NCI-H2171 (cell line): ENCODE data around the gene TJP1.
"Not testable (repeated sequence)": the region's sequence is repeated elsewhere in the genome, so short reads cannot be mapped to it uniquely, and the experiment has no call there.

Experiments
- DNase-seq: peaks from one replicate; lab custom pipeline; 2025; lab: John Stamatoyannopoulos, UW

TJP1 gene

GRCh38 chr15:29756358-29757267 is 65.7 kb downstream of the TJP1 start:
- no peak for DNase-seq

DNA sequence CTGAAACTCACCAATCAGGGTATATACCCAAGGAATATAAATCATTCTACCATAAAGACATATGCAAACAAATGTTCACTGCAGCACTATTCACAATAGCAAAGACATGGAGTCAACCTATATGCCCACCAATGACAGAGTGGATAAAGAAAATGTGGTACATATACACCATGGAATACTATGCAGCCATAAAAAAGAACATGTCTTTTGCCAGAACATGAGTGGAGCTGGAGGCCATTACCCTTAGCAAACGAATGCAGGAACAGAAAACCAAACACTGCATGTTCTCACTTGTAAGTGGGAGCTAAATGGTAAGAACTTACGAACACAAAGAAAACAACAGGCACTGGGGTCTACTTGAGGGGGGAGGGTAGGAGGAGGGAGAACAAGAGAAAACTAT is 68.3 kb downstream of the TJP1 start:
- DNase-seq, result not testable (repeated sequence)

GRCh38 chr15:29753506-29753905 is 68.8 kb downstream of the TJP1 start:
- no peak for DNase-seq

DNA sequence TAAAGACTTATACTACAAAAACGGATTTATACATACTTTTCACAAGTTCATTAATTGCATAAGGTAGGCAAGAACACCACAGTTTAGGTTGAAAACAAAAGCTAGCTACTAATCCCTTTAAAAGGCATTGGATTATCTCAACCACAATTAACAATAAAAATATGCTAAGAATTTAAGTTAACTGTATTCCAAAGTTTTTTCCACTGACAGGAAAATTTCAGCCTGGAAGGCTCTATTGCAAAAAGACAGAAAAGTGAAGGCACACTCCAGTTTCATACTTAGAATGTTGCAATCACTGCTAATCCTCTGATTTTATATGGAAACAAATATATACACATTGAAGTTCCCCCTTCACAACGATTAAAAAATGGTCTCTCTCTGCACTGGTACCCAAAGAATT is 71.5 kb downstream of the TJP1 start:
- DNase-seq, result no peak

GRCh38 chr15:29749365-29750086 is 72.7 kb downstream of the TJP1 start:
- no peak for DNase-seq

GRCh38 chr15:29747837-29748417 is 74.3 kb downstream of the TJP1 start:
- no peak for DNase-seq

DNA sequence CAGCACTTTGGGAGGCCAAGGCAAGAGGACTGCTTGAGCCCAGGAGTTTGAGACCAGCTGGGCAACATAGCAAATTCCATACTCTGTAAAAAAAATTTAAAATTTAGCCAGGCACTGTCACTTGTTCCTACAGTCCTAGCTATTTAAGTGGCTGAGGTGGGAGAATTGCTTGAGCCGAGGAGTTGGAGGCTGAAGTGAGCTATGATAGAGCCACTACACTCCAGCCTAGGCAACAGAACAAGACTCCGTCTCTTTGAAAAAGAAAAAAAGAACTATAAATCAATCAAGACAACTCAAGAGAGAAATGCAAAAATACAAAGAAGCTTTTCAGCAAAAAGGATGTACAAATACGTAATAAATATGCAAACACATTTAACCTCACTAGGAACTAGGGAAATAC is 78.8 kb downstream of the TJP1 start:
- no peak for DNase-seq

GRCh38 chr15:29740692-29741311 is 81.5 kb downstream of the TJP1 start:
- no peak for DNase-seq

- DNase-seq, result no peak
Measured at GRCh38 chr15:29736744-29737020, 85.6 kb downstream of the TJP1 start.

DNA sequence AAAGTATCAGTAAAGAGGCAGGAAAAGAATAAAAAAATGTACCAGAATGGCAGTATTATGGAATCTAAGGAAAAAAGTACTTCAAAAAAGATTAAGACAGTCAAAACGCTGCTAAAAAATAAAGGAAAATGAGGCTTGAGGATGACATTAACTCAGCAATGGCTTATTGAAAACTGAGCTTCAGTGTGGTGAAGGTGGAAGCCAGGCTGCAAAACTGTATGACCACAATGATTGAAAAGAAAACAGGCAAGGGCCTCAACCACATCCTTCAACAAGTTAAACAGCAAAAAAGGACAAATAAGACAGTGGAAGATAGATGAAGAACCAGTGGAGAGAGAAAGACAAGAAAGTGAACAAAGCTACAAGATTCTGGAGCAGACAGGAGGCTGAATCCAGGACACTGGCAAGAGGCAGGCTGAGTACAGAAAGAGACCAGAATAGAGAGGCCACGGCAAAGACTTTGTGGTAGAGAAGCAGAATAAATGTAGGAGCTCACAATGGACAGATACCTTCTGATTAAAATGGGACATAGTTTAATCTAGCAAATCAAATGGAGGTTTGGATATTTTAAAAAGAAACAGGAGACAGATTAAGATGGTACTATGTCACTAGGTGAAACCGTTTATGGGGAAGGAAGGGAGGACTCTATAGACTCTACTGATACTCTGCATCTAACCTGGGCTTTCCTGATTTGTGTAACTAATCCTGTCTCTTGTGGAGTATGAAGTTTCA is 86.1 kb downstream of the TJP1 start:
- DNase-seq, result no peak

- no peak for DNase-seq
Measured at GRCh38 chr15:29734917-29735572, 87.2 kb downstream of the TJP1 start.

DNA sequence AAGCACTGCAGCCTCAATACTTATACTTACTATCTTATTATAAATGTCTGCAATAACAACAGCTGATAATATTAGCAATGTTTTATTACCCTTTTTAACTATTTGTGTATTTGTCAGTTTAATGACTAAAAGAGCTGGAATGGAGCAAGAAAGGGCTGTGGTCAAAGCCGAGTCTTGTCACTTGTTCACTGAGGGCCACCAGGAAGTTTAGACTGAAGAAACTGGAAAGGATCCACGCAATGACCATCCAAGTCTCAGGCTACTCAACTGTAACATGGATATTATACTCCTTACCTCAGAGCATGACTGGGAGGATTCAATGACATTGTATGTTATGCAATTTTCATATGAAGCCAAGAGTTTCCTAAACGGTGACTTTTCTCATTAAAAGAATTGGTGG is 90.4 kb downstream of the TJP1 start:
- DNase-seq, result no peak

DNA sequence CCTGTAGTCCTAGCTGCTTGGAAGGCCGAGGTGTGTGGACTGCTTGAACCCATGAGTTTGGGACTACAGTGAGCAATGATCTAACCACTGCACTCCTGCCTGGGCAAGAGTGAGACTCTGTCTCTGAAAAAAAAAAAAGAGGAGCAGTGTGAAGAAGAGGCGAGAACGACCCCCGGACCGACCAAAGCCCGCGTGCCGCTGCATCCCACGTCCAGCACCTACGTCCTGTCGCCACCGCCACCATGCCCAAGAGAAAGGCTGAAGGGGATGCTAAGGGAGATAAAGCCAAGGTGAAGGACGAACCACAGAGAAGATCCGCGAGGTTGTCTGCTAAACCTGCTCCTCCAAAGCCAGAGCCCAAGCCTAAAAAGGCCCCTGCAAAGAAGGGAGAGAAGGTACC is 91.8 kb downstream of the TJP1 start:
- not testable (repeated sequence) for DNase-seq

GRCh38 chr15:29728418-29728817 is 93.8 kb downstream of the TJP1 start:
- no peak for DNase-seq

- no peak for DNase-seq
Measured at GRCh38 chr15:29727871-29728270, 94.4 kb downstream of the TJP1 start.

DNA sequence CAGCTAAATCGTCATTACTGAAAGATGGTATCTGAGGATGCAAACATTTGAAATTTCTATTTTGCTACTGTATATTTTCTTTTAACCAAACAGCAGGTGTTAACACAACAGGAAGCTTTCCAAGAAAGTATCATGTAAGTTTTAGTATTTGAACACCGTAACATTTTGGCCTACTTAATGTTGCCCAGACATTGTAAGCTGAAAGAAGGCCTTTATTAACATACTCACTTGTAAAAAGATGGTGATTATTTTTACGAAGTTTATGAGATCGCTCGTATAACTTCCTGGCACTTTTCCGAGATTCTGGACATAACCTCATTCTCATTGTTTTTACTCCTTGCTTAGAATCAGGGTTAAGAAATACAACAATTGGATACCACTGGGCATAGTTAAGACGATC is 95.7 kb downstream of the TJP1 start:
- no peak for DNase-seq

DNA sequence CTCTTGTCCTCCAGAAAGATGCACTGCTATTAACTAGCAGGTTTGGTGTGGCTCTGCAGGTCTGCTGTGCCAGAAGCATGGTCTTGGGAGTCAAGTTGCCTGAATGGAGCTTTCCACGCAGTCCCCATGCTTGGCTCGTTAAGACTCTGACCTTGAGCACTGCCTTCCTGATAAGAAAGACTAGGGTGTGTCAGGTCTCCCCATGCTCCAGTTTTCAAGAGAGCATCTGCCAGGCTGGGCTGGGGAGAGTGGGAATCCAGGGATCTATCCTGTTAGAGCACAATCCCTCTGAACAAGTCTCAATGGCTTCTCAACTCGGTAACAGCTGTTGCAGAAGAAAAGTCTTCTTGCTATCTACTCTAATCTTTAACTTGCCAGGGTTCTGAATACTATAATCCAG is 98.2 kb downstream of the TJP1 start:
- no peak for DNase-seq

- DNase-seq, result no peak
Measured at GRCh38 chr15:29713784-29714183, 108.5 kb downstream of the TJP1 start.

- no peak for DNase-seq
Measured at GRCh38 chr15:29712149-29712885, 110.0 kb downstream of the TJP1 start.

DNA sequence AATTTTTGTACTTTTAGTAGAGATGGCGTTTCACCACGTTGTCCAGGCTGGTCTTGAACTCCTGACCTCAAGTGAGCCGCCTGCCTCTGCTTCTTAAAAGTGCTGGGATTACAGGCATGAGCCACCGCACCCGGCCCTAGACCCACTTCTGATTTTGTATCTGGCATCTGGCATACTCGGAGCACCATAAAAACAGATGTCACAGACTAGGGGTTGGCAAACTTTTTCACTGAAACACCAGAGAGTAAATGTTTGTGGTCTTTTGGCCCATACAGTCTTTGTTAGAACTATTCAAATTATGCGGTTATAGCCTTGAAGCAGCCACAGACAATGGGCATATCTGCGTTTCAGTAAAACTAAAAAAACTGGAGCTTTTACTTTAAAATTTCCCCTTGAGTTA is 110.7 kb downstream of the TJP1 start:
- DNase-seq, result no peak

DNA sequence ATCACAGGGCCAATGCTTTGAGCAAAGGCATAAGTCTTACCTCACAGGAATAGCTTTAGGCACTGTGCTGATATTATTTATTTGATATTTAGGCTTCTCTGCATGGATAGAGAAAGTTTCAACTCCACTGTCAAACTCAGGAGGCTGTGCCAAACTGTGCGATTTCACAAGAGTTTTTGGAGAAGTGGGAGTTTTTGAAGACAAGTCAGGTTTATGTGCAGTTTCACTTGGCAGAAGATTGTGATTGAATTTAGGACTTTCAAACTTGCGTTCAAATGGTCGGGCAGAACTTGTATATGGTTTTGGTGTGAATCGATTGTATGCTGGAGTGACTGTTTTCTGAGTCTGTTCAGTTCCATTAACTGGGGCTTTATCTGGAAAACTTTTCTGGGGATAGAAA is 113.7 kb downstream of the TJP1 start:
- DNase-seq, result no peak
